Activated T-cell treated with anti-CD3 and anti-CD28 coated beads for 24 hours (primary cell): ENCODE data around the gene RIPK1.
"Not testable (repeated sequence)": the region's sequence is repeated elsewhere in the genome, so short reads cannot be mapped to it uniquely, and the experiment has no call there.

Experiments
- DNase-seq: peaks from one replicate; pipeline ENCODE4 v3.0.0-alpha.2; 2020; ENCODE audit warnings: low read depth

RIPK1 gene

DNA sequence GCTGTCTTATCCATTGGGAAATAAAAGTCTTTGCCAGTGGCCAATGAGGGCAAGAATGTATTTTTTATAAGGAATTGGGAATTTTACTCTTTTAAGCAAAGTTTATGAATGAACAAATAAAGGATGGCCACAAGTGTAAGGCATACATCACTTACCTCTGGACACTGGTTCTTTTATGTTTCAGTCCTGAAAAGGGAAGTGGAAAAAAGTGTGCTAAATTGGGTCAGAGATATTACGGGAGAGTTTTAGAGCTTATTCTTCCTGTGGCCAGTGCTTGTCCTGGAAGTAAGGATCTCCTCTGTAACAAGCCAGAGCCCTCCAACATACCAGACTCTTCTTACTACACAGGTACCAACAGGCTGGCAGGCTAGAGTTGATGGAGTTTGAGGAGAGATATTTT is 22.5 kb upstream of the RIPK1 start:
- DNase-seq = no peak

DNA sequence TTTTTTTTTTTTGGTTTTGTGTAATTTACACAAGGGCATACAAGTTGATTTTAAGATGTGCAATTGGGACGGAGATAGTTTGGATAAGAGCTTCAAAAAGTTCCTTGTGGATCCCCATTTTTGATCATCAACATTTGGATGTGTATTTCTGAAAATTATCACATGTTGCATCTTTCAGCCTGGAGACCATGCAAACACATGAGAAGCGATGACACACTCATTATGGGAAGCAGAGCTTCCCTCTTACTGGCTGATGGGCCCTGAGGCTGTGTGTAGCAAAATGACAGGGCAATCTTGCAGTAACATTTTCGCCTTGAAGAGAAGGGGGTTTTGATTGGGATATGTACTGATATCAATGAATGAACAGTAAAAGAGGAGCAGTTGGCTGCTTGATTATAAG is 22.0 kb upstream of the RIPK1 start:
- no peak for DNase-seq

- DNase-seq = not testable (repeated sequence)
Observed at GRCh38 chr6:3048009-3048408, 20.3 kb upstream of the RIPK1 start.

GRCh38 chr6:3052481-3053230 is 15.6 kb upstream of the RIPK1 start:
- DNase-seq = no peak

GRCh38 chr6:3053231-3053508 is 15.1 kb upstream of the RIPK1 start:
- DNase-seq = no peak

- DNase-seq = not testable (repeated sequence)
Observed at GRCh38 chr6:3054229-3055157, 13.8 kb upstream of the RIPK1 start.

GRCh38 chr6:3055158-3055499 is 13.2 kb upstream of the RIPK1 start:
- not testable (repeated sequence) for DNase-seq

- DNase-seq = no peak
Observed at GRCh38 chr6:3057063-3057770, 11.1 kb upstream of the RIPK1 start.

- no peak for DNase-seq
Observed at GRCh38 chr6:3058957-3059356, 9.3 kb upstream of the RIPK1 start.

DNA sequence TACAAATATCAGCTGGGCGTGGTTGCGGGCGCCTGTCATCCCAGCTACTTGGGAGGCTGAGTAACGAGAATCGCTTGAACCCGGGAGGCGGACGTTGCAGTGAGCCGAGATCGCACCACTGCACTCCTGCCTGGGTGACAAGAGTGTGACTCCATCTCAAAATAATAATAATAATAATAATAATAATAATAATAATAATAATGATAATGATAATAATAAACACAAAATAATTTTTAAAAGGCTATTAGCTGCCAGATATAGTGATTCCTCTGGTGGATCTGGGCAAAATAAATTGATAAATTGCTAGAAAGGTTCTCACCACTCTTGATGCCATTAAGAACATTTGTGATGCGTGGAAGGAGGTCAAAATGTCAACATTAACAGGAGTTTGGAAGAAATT is 8.2 kb upstream of the RIPK1 start:
- not testable (repeated sequence) for DNase-seq

GRCh38 chr6:3061501-3061941 is 6.8 kb upstream of the RIPK1 start:
- no peak for DNase-seq

DNA sequence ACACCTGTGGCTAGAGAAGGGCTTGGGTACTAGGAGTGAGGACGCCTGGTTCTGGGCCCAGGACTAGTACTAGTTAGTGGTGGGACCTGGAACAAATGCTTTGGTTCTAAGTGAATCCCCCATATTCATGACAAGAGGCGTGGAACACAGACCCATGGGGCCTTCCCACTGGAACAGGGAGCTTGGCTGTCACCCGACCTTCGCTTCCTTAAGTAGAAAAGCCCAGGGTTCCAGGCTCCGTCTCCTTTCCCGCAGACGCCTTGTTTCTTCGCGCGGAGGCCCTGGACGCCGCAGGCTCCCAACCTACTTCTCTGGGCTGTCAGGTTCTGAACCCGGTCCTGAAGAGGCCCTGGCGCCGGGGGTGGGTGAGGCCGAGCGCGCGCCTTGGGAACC is 5.0 kb upstream of the RIPK1 start:
- DNase-seq = not testable (repeated sequence)

DNA sequence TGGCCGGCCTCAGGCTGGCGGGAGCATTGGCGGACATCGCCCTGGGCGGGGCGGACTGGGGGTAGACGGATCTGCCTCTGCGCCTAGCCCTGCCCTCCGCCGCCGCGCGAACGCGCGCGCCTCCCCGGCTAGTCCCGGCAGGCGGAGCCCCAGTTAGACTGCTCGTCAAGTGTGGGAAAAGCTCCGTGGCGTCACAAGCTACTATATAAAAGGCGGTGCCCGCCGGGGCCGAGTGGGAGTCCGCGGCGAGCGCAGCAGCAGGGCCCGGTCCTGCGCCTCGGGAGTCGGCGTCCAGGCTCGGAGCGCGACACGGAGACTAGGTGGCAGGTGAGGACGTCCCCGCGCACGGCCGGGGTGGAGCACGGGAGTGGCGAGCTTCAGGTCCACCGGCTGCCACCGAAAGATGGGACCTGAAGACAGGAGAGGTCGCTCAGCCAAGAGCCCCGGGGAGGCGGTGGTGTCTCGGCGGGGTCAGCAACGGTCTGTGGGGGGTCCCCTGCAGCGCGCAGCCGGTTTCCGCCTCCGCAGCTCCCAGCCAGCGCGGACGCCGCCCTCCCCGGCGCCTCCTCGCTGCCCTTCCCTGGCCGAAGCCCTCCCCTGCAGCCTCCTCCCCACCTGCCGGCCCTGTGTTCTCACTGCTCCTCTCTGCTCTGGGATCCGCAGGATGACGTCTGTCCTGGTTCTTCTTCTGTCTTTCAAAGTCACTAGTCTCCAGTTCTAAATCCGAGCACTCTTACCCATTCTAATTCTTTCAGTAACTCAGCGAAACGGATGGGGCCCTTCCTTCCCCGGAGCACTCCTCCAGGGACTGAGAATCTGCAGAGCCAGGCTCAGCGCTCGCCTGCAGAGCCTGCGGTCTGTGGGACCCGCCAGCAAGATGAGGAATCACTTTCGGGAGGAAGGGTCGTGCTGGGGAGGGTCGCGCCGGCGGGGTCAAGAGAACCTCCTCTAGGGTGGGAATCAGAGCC is 4.3 kb upstream of the RIPK1 start:
- DNase-seq = peak; percentile 87

DNA sequence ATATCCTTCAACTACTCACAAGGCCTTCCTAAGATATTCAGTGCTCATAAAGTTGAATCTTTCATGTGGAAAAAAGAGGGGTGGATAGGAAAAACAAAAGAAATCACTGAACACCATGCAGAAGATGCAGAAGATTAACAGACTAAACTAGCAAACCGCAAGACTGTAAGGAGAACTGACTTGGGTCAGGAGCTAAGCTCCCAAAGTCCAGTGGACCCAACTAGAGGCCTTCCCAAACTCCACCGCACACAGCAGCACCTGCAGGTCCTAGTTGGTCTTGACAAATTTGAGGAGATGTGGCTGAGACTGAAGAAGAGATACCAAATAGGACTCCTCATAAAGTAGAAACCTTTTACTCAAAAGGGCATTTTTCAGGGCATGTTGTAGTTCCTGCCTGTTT is 3.3 kb downstream of the RIPK1 start:
- no peak for DNase-seq

- no peak for DNase-seq
Observed at GRCh38 chr6:3072798-3073197, 4.5 kb downstream of the RIPK1 start.

GRCh38 chr6:3073382-3073781 is 5.1 kb downstream of the RIPK1 start:
- no peak for DNase-seq

GRCh38 chr6:3075772-3076113 is 7.4 kb downstream of the RIPK1 start:
- no peak for DNase-seq

- DNase-seq = no peak
Observed at GRCh38 chr6:3076320-3076719, 8.0 kb downstream of the RIPK1 start.

DNA sequence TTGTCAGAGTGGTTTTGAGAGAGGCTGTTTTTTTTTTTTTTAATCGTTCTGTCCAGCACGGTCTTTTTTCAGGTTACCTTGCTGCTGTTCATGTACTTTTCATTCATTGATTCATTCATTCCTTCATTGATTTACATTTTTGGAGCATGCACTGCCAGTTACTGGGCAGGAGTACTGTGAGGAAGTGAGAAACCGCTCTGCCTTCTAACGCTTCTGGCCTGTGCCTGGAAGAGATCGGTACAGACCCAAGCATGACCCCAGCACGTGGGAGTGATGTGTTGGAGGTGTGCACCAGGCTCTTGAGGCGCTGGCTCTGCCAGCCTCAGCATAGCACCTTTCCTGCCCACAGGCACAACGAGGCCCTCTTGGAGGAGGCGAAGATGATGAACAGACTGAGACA is 9.1 kb downstream of the RIPK1 start:
- DNase-seq = no peak

DNA sequence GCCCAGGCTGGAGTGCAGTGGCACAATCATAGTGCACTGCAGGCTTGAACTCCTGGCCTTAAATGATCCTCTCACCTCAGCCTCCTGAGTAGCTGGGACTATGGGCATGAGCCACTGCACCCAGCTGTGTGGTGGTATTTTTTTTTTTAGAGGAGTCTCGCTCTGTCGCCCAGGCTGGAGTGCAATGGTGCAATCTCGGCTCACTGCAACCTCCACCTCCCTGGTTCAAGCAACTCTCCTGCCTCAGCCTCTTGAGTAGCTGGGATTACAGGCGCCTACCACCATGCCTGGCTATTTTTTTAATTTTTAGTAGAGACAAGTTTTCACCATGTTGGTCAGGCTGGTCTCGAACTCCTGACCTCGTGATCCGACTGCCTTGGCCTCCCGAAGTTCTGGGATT is 10.7 kb downstream of the RIPK1 start:
- DNase-seq = not testable (repeated sequence)

DNA sequence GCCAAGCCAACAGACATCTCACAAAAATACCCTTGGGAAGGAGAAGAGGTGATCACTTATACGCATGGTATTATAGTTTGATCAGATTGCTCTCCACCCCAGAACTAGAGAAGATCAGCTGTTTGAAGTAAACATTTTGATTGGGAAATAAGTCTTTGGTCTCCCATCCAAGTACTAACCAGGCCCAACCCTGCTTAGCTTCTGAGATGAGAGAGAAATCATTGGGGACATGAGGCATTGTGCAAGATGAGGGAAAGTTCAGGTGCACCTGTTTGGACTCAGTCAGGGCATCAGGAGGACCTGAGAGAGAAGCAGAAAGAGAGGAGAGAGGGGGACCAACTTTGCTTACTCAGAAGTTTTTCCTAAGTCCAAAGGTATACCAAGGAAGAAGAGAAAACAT is 11.4 kb downstream of the RIPK1 start:
- no peak for DNase-seq

DNA sequence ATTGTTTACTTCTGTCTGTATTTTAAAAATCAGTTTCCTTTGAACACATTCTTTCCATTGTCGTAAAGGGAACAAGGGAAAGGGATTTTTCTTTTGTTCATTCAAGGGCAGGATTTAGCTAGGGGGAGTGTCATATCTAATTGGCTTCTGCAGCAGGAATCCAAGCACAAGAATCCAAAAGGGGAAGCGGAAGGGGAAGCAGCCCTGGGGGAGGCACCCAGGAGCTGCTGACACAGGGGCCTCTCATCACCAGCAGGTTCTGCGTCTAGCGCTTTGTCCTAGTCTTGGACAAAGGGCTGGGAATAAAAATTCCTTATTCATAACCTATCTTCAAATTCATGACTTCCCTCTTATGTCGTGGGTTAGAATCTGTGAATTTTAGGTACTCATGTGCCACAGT is 13.7 kb downstream of the RIPK1 start:
- no peak for DNase-seq
